H9 (cell line): ENCODE measurements around the gene LRCH4. TPM values are rescaled to one million over a fixed set of nuclear protein-coding genes. Genes with fewer than 3 reads are reported as not detected.
A peak's percentile ranks its signal among the peaks of the same experiment; 100 is the strongest.

Experiments
- DNase-seq: peaks from one replicate; pipeline ENCODE4 v3.0.0-alpha.2; 2017
- H2AFZ ChIP-seq: one replicate; pipeline ENCODE4 v1.6.1; 2013; ENCODE audit warnings: mild to moderate bottlenecking, low read length, control low read depth, moderate library complexity
- H2AK5ac ChIP-seq: 2 replicates; pipeline ENCODE4 v1.6.1; 2013; ENCODE audit warnings: low read length, control low read depth, mixed read lengths; ENCODE audit not compliant: insufficient read length
- H2BK120ac ChIP-seq: one replicate; pipeline ENCODE4 v1.6.1; 2013; ENCODE audit warnings: low read depth, mild to moderate bottlenecking, low read length, control low read depth, inconsistent platforms; ENCODE audit not compliant: poor library complexity, severe bottlenecking
- H2BK12ac ChIP-seq: 2 replicates; pipeline ENCODE4 v1.6.1; 2013; ENCODE audit warnings: low read length, control low read depth, mixed read lengths, low read depth; ENCODE audit not compliant: insufficient read length
- H2BK15ac ChIP-seq: 2 replicates; pipeline ENCODE4 v1.6.1; 2013; ENCODE audit warnings: low read depth, low read length, control low read depth
- H2BK20ac ChIP-seq: one replicate; pipeline ENCODE4 v1.6.1; 2013; ENCODE audit warnings: low read depth, mild to moderate bottlenecking, low read length, control low read depth, inconsistent platforms; ENCODE audit not compliant: poor library complexity, severe bottlenecking
- H2BK5ac ChIP-seq: 2 replicates; pipeline ENCODE4 v1.6.1; 2013; ENCODE audit warnings: low read length, control low read depth, mixed read lengths; ENCODE audit not compliant: insufficient read length
- H3K14ac ChIP-seq: 2 replicates; pipeline ENCODE4 v1.6.1; 2013; ENCODE audit warnings: low read length, control low read depth; ENCODE audit not compliant: insufficient read depth
- H3K18ac ChIP-seq: 2 replicates; pipeline ENCODE4 v1.6.1; 2013; ENCODE audit warnings: low read depth, mild to moderate bottlenecking, mixed read lengths, low read length, control low read depth; ENCODE audit not compliant: insufficient read length
- H3K23ac ChIP-seq: 2 replicates; pipeline ENCODE4 v1.6.1; 2013; ENCODE audit warnings: low read length, control low read depth, mixed read lengths, low read depth; ENCODE audit not compliant: insufficient read length
- H3K23me2 ChIP-seq: 2 replicates; pipeline ENCODE4 v1.6.1; 2013; ENCODE audit warnings: low read depth, mild to moderate bottlenecking, mixed read lengths, low read length, control low read depth; ENCODE audit not compliant: insufficient read length, poor library complexity, severe bottlenecking
- H3K27ac ChIP-seq: 2 replicates; pipeline ENCODE4 v1.5.1; 2013; ENCODE audit warnings: low read length, control low read depth, mixed read lengths, low read depth; ENCODE audit not compliant: insufficient read length
- H3K27me3 ChIP-seq: 2 replicates; pipeline ENCODE4 v1.6.1; 2013; ENCODE audit warnings: low read length, control low read depth, inconsistent platforms; ENCODE audit not compliant: insufficient read depth
- H3K4ac ChIP-seq: 2 replicates; pipeline ENCODE4 v1.6.1; 2013; ENCODE audit warnings: low read depth, mild to moderate bottlenecking, control low read depth, inconsistent platforms, low read length, moderate library complexity
- H3K4me1 ChIP-seq: 2 replicates; pipeline ENCODE4 v1.6.1; 2013; ENCODE audit warnings: low read length, control low read depth, inconsistent platforms; ENCODE audit not compliant: insufficient read depth
- H3K4me2 ChIP-seq: 2 replicates; pipeline ENCODE4 v1.6.1; 2013; ENCODE audit warnings: low read length, control low read depth, mixed read lengths; ENCODE audit not compliant: insufficient read length, insufficient read depth
- H3K56ac ChIP-seq: 2 replicates; pipeline ENCODE4 v1.6.1; 2013; ENCODE audit warnings: low read depth, mild to moderate bottlenecking, mixed read lengths, low read length, control low read depth; ENCODE audit not compliant: insufficient read length
- H3K79me1 ChIP-seq: 2 replicates; pipeline ENCODE4 v1.6.1; 2013; ENCODE audit warnings: low read depth, mild to moderate bottlenecking, moderate library complexity, low read length, control low read depth, inconsistent platforms; ENCODE audit not compliant: insufficient read depth, poor library complexity, severe bottlenecking
- H3K79me2 ChIP-seq: 2 replicates; pipeline ENCODE4 v1.6.1; 2013; ENCODE audit warnings: low read length, control low read depth, inconsistent platforms; ENCODE audit not compliant: insufficient read depth
- H3K9ac ChIP-seq: 2 replicates; pipeline ENCODE4 v1.6.1; 2013; ENCODE audit warnings: low read length, control low read depth, mixed read lengths; ENCODE audit not compliant: insufficient read length; ENCODE audit errors: extremely low read depth
- H3K9me3 ChIP-seq: one replicate; pipeline ENCODE4 v1.6.1; 2013; ENCODE audit warnings: low read depth, low read length, inconsistent platforms; ENCODE audit not compliant: control insufficient read depth
- H3T11ph ChIP-seq: one replicate; pipeline ENCODE4 v1.6.1; 2013; ENCODE audit warnings: mild to moderate bottlenecking, low read length, control low read depth, inconsistent platforms
- H4K20me1 ChIP-seq: one replicate; pipeline ENCODE4 v1.6.1; 2013; ENCODE audit not compliant: control insufficient read depth, insufficient read length, insufficient read depth
- H4K5ac ChIP-seq: 2 replicates; pipeline ENCODE4 v1.6.1; 2013; ENCODE audit warnings: low read depth, mild to moderate bottlenecking, mixed read lengths, low read length, control low read depth; ENCODE audit not compliant: insufficient read length
- H4K8ac ChIP-seq: replicated peaks from 2 replicates; pipeline ENCODE4 v1.6.1; 2013; ENCODE audit warnings: low read length, control low read depth, mixed read lengths, low read depth; ENCODE audit not compliant: insufficient read length
- H4K91ac ChIP-seq: 2 replicates; pipeline ENCODE4 v1.6.1; 2013; ENCODE audit warnings: low read depth, mild to moderate bottlenecking, moderate library complexity, mixed read lengths, low read length, control low read depth; ENCODE audit not compliant: insufficient read length
- H3K27ac Mint-ChIP-seq, 3 experiments: 2 replicates in 2 of 3; 3 replicates in 1 of 3; pipeline ENCODE4 v1.8.0; 2020 to 2021; ENCODE audit warnings: mixed read lengths in 3 of 3, mild to moderate bottlenecking in 1 of 3, moderate library complexity in 1 of 3
- H3K27me3 Mint-ChIP-seq: 2 replicates; pipeline ENCODE4 v1.8.0; 2021; ENCODE audit warnings: low read depth, mild to moderate bottlenecking, moderate library complexity, mixed read lengths
- H3K36me3 Mint-ChIP-seq, 3 experiments: 2 replicates in 2 of 3; 3 replicates in 1 of 3; pipeline ENCODE4 v1.8.0; 2020 to 2021; ENCODE audit warnings: low read depth in 3 of 3, mixed read lengths in 3 of 3; ENCODE audit not compliant: insufficient read depth in 1 of 3
- H3K4me1 Mint-ChIP-seq, 2 experiments: 2 replicates each; pipeline ENCODE4 v1.8.0; 2020; ENCODE audit warnings: mixed read lengths in 2 of 2
- H3K4me3 Mint-ChIP-seq, 2 experiments: 2 replicates in 1 of 2; 3 replicates in 1 of 2; pipeline ENCODE4 v1.8.0; 2020 to 2021; ENCODE audit warnings: mild to moderate bottlenecking in 2 of 2, mixed read lengths in 2 of 2, moderate library complexity in 1 of 2
- H3K9me3 Mint-ChIP-seq, 2 experiments: 2 replicates in 1 of 2; 3 replicates in 1 of 2; pipeline ENCODE4 v1.8.0; 2020; ENCODE audit warnings: mild to moderate bottlenecking in 2 of 2, mixed read lengths in 2 of 2, moderate library complexity in 1 of 2
- CTCF ChIP-seq: fragments of 200-600 bp; sonication (generic); conservative IDR thresholded peaks from 3 replicates; pipeline ENCODE4 v1.8.0; 2021; ENCODE audit warnings: antibody characterized with exemption, mild to moderate bottlenecking
- WGBS: extraction: QIAGEN DNeasy Blood & Tissue Kit; methylation state at CpG from one replicate; pipeline ENCODE4 v1.1.7; 2013; ENCODE audit warnings: missing lambda C conversion rate, low lambda C conversion rate, mixed read lengths; ENCODE audit not compliant: insufficient read length; ENCODE audit errors: extremely low coverage; 5-methylcytosine and 5-hydroxymethylcytosine counted together
- total RNA-seq: library from RNA; stranded (reverse); gene quantifications from 2 replicates; pipeline ENCODE4 v1.2.1, GENCODE V29; 2021

The LRCH4 gene
- total RNA-seq, 1 experiment from 2014 or later: 39.1 TPM

DNA sequence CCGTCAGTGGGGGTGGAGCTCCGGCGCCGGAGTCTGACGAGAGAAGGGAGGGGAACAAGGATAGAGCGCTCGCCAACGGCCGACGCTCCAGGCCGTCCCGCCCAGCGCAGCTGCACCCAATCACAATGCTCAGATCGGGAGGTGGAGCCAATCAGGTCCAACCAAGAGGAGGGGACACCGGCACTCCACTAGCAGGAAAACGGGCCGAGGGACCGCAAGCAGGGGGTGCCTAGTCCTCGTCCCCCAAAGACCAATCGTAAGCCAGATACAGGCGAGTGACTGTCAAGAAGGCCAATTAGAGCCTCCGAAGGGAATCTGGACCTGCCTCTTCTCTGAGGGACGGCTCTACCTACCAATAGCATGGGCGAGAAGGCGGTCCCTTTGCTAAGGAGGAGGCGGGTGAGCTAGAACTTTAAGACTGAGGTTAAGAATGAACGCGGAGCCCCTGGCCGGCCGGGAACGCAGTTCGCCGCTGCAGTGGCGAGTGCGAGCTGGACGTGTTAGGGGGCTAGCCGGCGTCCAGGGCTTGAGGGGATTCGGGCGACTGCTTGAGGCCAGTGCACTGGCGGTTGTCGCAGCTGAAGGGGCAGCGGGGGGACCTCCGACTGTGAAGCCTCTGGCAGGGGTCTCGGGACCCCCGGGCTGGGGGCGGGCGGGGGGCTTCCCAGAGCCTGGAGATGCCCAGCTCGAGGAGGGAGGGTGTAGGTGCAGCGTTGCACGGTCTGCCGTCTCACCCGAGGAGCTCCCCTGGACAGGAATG, 517 bp upstream of the LRCH4 start, which contains the start of gene FBXO24:
TSS of gene FBXO24 (plus strand) at position 63 of the 760 bp plus-strand sequence. CDS start at position 361, 298 bp downstream.
- no peaks in the 10 kb centered on the region for H3K79me2 ChIP-seq
- no peak for TF ChIP-seq CTCF
- H4K8ac ChIP-seq: no peak within 1 kb of the TSS
- Mint-ChIP-seq H3K9me3 (no peaks in the 10 kb centered on the region), H3K36me3 (peaks cover 0 to 9% (median 4%) of the 10 kb centered on the region in 3 experiments; a peak in 2 of 7 replicates), H3K4me1 (peaks cover 39 to 45% of the 10 kb centered on the region in 2 experiments), H3K4me3 (peak within 1 kb of the TSS; percentile 90 to 98), H3K27me3 (peaks cover 26% of the 10 kb centered on the region), H3K27ac (peak within 1 kb of the TSS; percentile 97 to 99 (median 99))
- no peaks in the 10 kb centered on the region for H4K20me1 ChIP-seq
- H3K4me2 ChIP-seq: peak within 1 kb of the TSS; percentile 93
- H3T11ph ChIP-seq: no peak within 1 kb of the TSS
- no peak within 1 kb of the TSS for H4K5ac ChIP-seq
- H2AK5ac ChIP-seq: no peak within 1 kb of the TSS
- no peak within 1 kb of the TSS for H3K56ac ChIP-seq
- no peak within 1 kb of the TSS for H2BK20ac ChIP-seq
- no peaks in the 10 kb centered on the region for H3K79me1 ChIP-seq
- H3K27ac ChIP-seq: no peak within 1 kb of the TSS
- peak within 1 kb of the TSS; percentile 75 for H3K9ac ChIP-seq
- H3K27me3 ChIP-seq: no peaks in the 10 kb centered on the region
- peak; percentile 100 for DNase-seq
- H2BK120ac ChIP-seq: no peak within 1 kb of the TSS
- H3K9me3 ChIP-seq: no peaks in the 10 kb centered on the region
- H3K23me2 ChIP-seq: peaks cover 8% of the 10 kb centered on the region
- no peak within 1 kb of the TSS for H3K23ac ChIP-seq
- H2BK15ac ChIP-seq: no peak within 1 kb of the TSS
- H3K14ac ChIP-seq: peak within 1 kb of the TSS; percentile 94
- H2AFZ ChIP-seq: no peak within 1 kb of the TSS
- no peak within 1 kb of the TSS for H4K91ac ChIP-seq
- no peak within 1 kb of the TSS for H2BK12ac ChIP-seq
- H3K18ac ChIP-seq: peak within 1 kb of the TSS; percentile 85
- H3K4me1 ChIP-seq: peaks cover 7% of the 10 kb centered on the region; the same call in 1 of the 2 replicates
- WGBS: no CpG with 5 or more reads among the region's 53 CpGs
- no peak within 1 kb of the TSS for H3K4ac ChIP-seq
- no peak within 1 kb of the TSS for H2BK5ac ChIP-seq
